Gastroesophageal sphincter (tissue), 3 donors: Measurements from ENCODE around the gene GABRG3.

ENCODE experiments used
- CTCF ChIP-seq, 4 experiments: fragments of 200-600 bp in 2 of 4; fragments of 450-650 bp in 2 of 4; sonication (generic) in 1 of 4; IDR thresholded peaks; one replicate each; pipeline ENCODE4 v1.5.1; 2017 to 2019; ENCODE audit warnings: antibody characterized with exemption in 4 of 4, mild to moderate bottlenecking in 2 of 4, moderate library complexity in 2 of 4
- POLR2A ChIP-seq, 2 donors: fragments of 450-650 bp; IDR thresholded peaks; one replicate each; pipeline ENCODE4 v1.6.1; 2017; ENCODE audit warnings: antibody characterized with exemption in 2 of 2, mild to moderate bottlenecking in 2 of 2, moderate library complexity in 1 of 2

GRCh38 chr15:27249760-27250109 is 278.8 kb downstream of the GABRG3 start:
- no peak for TF ChIP-seq POLR2A (IDR thresholded peaks at IDR 0.05)
- no peak for TF ChIP-seq CTCF (IDR thresholded peaks at IDR 0.05)
